Panc1 (cell line): ENCODE data around the gene RIOK1. TPM values are rescaled to one million over a fixed set of nuclear protein-coding genes. Genes with fewer than 3 reads are reported as not detected.
"Not testable (repeated sequence)": the region's sequence is repeated elsewhere in the genome, so short reads cannot be mapped to it uniquely, and the experiment has no call there.

Experiments
- ATAC-seq: fragments of 200-7000 bp; cut with Tn5 transposase; 2 replicates; pipeline ENCODE4 v1.9.1; 2020; ENCODE audit warnings: mild to moderate bottlenecking, moderate library complexity
- BruUV-seq: library from RNA; stranded (reverse); fragments of 400-500 nt; replicated peaks from 2 replicates; lab custom pipeline; 2021; lab: Mats Ljungman, UMichigan
- CTCF ChIA-PET: fragments of 300-600 bp; sonication (Branson Sonifier 250); formaldehyde crosslinking; loops from one replicate; lab custom pipeline; 2022; ENCODE audit warnings: antibody characterized with exemption; lab: Charles Lee
- POLR2A ChIA-PET: fragments of 300-600 bp; sonication (Branson Sonifier 250); formaldehyde crosslinking; loops from one replicate; lab custom pipeline; 2022; ENCODE audit warnings: antibody characterized with exemption; lab: Charles Lee
- DNase-seq: peaks from one replicate; pipeline ENCODE4 v3.0.0-alpha.2; 2010; ENCODE audit warnings: low read depth, low spot score
- H3K27ac ChIP-seq: 2 replicates; pipeline ENCODE4 v1.5.1; 2011; ENCODE audit warnings: mild to moderate bottlenecking, low read length, inconsistent platforms
- H3K27me3 ChIP-seq: fragments of 200-500 bp; sonication (Bioruptor generic); 2 replicates; pipeline ENCODE4 v1.6.0; 2014; ENCODE audit warnings: low read length, inconsistent platforms; ENCODE audit not compliant: control insufficient read depth, insufficient read depth
- H3K36me3 ChIP-seq: fragments of 200-500 bp; sonication (Bioruptor generic); 2 replicates; pipeline ENCODE4 v1.5.1; 2014; ENCODE audit warnings: inconsistent platforms, mild to moderate bottlenecking, low read length, moderate library complexity; ENCODE audit not compliant: control insufficient read depth, insufficient read depth
- H3K4me1 ChIP-seq: 2 replicates; pipeline ENCODE4 v1.5.1; 2011; ENCODE audit warnings: inconsistent platforms, mild to moderate bottlenecking, low read length, moderate library complexity; ENCODE audit not compliant: control insufficient read depth, insufficient read depth
- H3K4me3 ChIP-seq, 2 experiments: 2 replicates each; pipeline ENCODE4 v1.5.1; 2011 to 2012; ENCODE audit warnings: low read depth in 2 of 2, low read length in 2 of 2, mild to moderate bottlenecking in 2 of 2, inconsistent platforms in 1 of 2, moderate library complexity in 1 of 2
- H3K9me3 ChIP-seq: fragments of 200-500 bp; sonication (Bioruptor generic); 2 replicates; pipeline ENCODE4 v1.5.1; 2014; ENCODE audit warnings: low read depth, mild to moderate bottlenecking, inconsistent platforms, low read length, moderate library complexity; ENCODE audit not compliant: control insufficient read depth, insufficient read depth
- CTCF ChIP-seq: fragments of 450-650 bp; IDR thresholded peaks from 2 replicates; pipeline ENCODE4 v1.5.1; 2017; ENCODE audit warnings: mild to moderate bottlenecking
- POLR2AphosphoS5 ChIP-seq: IDR thresholded peaks from 2 replicates; pipeline ENCODE4 v1.6.1; 2012; ENCODE audit warnings: mild to moderate bottlenecking, low read depth, low read length, moderate library complexity
- REST ChIP-seq, 2 experiments: IDR thresholded peaks; 2 replicates each; pipeline ENCODE4 v1.6.1; 2011 to 2012; ENCODE audit warnings: low read depth in 2 of 2, control low read depth in 1 of 2, low read length in 1 of 2, mild to moderate bottlenecking in 1 of 2, moderate library complexity in 1 of 2; ENCODE audit not compliant: insufficient read depth in 1 of 2
- SIN3A ChIP-seq: IDR thresholded peaks from 2 replicates; pipeline ENCODE4 v1.6.1; 2012; ENCODE audit warnings: low read depth, mild to moderate bottlenecking, low read length, moderate library complexity, borderline replicate concordance; ENCODE audit not compliant: insufficient read depth
- TCF7L2 ChIP-seq: IDR thresholded peaks from 2 replicates; pipeline ENCODE4 v1.6.1; 2011; ENCODE audit warnings: mild to moderate bottlenecking, low read depth, low read length, inconsistent platforms
- in situ Hi-C: cut with HindIII; loops from 2 replicates; pipeline ENCODE4 v1.10.0; 2016; ENCODE audit warnings: low sequenced_read_pairs, low pct_unique_long_range_greater_than_20kb
- intact Hi-C: fragments of 100-400 bp; cut with micrococcal nuclease; formaldehyde crosslinking; loops from one replicate; pipeline ENCODE4 v1.10.0; 2022; ENCODE audit not compliant: unreplicated experiment
- total RNA-seq: library from RNA; stranded (reverse); gene quantifications from one replicate; pipeline ENCODE4 v1.2.1, GENCODE V29; 2021; ENCODE audit not compliant: unreplicated experiment

The RIOK1 gene
- total RNA-seq, 1 experiment from 2014 or later, result 30.0 TPM

- Histone ChIP-seq H3K36me3 (no peaks in the 10 kb centered on the region), H3K4me3 (no peak overlapping the region), H3K9me3 (no peaks in the 10 kb centered on the region), H3K27ac (no peak overlapping the region), H3K4me1 (0 out of 2 replicates have a peak, but pooled peaks cover 7% of the 10 kb centered on the region), H3K27me3 (no peaks in the 10 kb centered on the region)
- intact Hi-C loops, result no loop called here
- BruUV-seq, result no TSS peak
- no peak for ATAC-seq
- DNase-seq, result no peak
- POLR2A ChIA-PET, result no interaction called here
- in situ Hi-C loops, result no loop called here
- no peak for TF ChIP-seq POLR2AphosphoS5
- TF ChIP-seq SIN3A, result no peak
- TF ChIP-seq CTCF, result no peak
- no peak for TF ChIP-seq REST (IDR thresholded peaks at IDR 0.05; ENCODE audit: insufficient read depth in 1 of 2, low read depth in 2 of 2, low read length in 1 of 2)
- TF ChIP-seq TCF7L2, result no peak
- CTCF ChIA-PET, result no interaction called here
Observed at GRCh38 chr6:7341989-7342742, 47.4 kb upstream of the RIOK1 start.

GRCh38 chr6:7343546-7344475, 45.8 kb upstream of the RIOK1 start:
- Histone ChIP-seq H3K4me3 (peak overlapping the region; percentile 32 to 53), H3K9me3 (no peaks in the 10 kb centered on the region), H3K27ac (peak overlapping the region; percentile 63), H3K27me3 (no peaks in the 10 kb centered on the region), H3K36me3 (no peaks in the 10 kb centered on the region), H3K4me1 (0 out of 2 replicates have a peak, but pooled peaks cover 7% of the 10 kb centered on the region)
- ChIA-PET POLR2A (no interaction called here), CTCF (no interaction called here)
- DNase-seq (no peak), ATAC-seq (peak; percentile 51; the same call in 1 of the 2 replicates)
- in situ Hi-C loops (no loop called here), intact Hi-C loops (no loop called here)
- TF ChIP-seq TCF7L2 (no peak), REST (IDR thresholded peaks at IDR 0.05; ENCODE audit: insufficient read depth in 1 of 2, low read depth in 2 of 2, low read length in 1 of 2) (no peak), SIN3A (no peak), POLR2AphosphoS5 (no peak), CTCF (no peak)
- no TSS peak for BruUV-seq

- BruUV-seq, ATAC-seq, CTCF ChIA-PET, H3K27ac ChIP-seq, in situ Hi-C loops, H3K4me3 ChIP-seq, intact Hi-C loops, H3K27me3 ChIP-seq, H3K36me3 ChIP-seq, DNase-seq, H3K4me1 ChIP-seq, H3K9me3 ChIP-seq, POLR2A ChIA-PET: not testable (repeated sequence)
Observed at GRCh38 chr6:7344773-7345450, 44.7 kb upstream of the RIOK1 start.
